NCI-H1105 (cell line): ENCODE results near the gene FBLN2.

Source experiments
- DNase-seq: peaks from one replicate; lab custom pipeline; 2025; lab: John Stamatoyannopoulos, UW

The FBLN2 gene

DNA sequence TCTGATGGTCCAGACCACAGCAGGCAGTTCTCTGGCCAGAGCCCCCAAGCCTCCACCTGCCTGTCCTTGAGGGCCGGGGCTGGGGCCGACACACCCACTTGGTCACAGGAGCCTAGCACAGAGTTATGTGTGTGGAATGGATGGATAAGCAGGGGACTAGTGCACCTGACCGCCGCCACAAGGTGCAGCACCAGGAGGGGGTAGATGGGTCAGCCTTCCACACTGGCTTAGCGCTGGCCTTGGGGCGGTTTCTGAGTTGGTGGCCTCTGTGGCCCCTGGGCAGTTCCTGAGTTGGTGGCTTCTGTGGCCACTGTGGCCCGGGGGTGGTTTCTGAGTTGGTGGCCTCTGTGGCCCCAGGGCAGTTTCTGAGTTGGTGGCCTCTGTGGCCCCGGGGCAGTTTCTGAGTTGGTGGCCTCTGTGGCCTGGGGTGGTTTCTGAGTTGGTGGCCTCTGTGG is 75.8 kb downstream of the FBLN2 start:
- DNase-seq: no peak

DNA sequence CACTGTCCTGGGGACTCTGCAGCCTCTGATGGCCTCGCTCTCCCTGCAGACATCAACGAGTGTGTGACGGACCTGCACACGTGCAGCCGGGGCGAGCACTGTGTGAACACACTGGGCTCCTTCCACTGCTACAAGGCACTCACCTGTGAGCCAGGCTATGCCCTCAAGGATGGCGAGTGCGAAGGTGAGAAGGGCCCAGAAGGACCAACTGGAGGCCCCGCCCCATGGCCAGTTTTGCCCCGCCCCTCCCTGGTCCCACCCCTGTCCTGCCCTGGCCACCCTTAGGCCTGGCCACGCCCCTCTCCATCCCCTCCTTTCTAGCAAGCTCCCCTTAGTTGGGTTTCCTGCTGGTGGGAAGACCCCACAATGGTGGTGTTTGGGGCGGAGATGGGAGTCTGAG is 77.5 kb downstream of the FBLN2 start:
- no peak for DNase-seq

DNA sequence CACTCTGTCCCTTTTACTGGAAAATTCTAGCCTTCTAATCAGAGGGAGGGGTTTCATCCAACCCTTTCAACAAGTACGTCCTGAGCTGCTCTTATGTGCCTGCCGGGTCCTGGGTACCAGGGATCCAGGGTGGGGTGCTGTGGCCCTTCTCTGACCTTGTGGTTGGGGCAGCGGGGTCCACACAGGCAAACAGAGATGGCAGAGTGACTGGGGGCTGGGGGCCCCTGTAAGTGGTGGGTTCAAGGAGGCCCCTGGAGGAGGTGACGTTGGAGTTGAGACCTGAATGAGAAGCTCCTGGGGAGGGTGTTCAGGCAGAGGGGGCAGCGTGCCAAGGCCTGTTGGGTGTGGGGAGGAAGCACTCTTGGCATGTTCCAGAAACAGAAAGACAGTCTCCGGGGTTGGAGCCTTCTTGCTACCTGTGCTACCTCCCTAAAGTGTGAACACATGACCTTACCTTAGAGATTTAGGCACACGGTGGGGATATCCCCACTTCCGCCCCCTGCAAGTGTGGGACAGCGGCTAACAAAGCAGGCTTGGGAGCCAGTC is 78.1 kb downstream of the FBLN2 start:
- DNase-seq: no peak

DNA sequence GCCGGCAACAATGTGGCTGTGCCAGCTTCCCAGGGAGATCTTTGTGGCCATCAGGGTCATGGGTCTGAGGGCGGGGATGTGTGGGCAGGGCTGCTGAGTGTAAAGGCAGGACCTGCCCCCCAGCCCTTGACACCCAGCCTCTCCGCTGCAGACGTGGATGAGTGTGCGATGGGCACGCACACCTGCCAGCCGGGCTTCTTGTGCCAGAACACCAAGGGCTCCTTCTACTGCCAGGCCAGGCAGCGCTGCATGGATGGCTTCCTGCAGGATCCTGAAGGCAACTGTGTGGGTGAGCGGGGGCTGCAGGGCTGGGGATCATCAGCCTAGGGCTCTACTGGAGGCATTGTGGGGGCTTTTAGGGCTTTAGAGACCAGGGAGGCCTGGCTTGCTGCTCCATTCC is 78.8 kb downstream of the FBLN2 start:
- DNase-seq: no peak

DNA sequence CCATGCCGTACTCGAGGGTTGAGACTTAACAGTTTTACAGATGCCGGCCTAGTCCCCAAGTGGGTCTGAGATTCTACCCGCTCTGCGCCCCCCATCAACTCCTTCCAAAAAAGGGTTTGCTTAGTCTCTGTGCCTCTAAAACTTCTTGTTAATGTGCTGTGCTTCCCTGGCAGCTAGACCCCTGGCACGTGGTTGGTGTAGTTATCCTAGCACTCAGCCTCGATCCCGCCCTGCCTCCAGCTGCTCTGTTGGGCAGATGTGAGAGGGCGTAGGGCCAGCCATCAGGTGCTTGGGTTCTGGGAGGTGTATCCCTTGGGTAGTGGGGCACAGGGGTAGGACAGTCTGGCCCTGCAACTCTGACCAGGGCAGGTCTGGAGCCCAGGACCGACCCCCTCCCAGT is 79.5 kb downstream of the FBLN2 start:
- DNase-seq: no peak

DNA sequence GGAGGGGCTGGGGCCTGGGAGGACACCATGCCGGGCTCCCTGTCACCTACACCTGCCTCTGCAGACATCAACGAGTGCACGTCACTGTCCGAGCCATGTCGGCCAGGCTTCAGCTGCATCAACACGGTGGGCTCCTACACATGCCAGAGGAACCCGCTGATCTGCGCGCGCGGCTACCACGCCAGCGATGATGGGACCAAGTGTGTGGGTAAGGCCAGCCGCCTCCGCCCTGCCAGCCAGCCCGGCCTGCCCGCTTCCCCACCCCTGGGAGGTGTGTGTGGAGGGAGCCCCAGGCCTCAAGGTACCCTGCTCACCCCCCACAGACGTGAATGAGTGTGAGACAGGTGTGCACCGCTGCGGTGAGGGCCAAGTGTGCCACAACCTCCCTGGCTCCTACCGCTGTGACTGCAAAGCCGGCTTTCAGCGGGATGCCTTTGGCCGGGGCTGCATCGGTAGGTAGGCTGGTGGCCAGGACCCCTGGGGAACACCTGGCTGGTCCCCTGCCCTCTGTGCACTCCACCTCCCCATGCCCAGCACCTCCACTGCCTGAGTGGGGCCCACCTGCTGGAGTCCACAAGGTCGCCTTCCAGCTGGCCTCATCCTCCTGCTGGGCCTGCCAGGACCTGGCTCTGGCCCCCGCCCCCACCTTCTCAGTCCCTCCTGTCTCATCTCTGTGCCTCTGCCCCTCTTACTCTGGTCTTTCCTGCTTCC is 80.1 kb downstream of the FBLN2 start:
- no peak for DNase-seq

DNA sequence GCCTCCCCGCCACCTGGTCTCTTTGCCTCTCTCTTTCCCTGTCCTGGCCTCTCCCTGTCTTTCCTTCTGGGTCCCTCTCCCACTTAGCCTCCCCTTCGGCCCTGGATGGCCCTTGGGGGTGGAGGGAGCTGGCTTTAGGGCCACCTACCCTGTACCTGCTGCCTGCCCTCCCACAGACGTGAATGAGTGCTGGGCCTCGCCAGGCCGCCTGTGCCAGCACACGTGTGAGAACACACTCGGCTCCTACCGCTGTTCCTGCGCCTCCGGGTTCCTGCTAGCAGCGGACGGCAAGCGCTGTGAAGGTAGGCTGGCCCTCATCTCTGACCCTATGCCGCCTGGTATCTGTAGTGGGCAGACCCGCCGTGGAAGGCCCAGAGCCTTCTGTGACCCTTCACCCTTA is 80.7 kb downstream of the FBLN2 start:
- no peak for DNase-seq

DNA sequence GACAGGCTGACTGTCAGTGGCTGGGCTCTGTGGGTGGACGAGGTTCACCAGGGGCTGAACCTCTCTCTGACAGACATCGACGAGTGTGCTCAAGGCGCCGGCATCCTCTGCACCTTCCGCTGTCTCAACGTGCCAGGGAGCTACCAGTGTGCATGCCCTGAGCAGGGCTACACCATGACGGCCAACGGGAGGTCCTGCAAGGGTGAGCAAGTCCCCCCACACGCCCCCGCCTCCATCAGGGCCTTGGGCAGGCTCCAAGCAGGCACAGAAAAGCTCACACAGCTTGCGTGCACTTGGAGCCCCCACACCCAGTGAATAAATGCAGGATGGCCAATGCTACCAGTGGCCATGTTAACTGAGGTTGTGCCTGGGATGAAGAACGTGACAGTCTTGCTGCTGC is 82.3 kb downstream of the FBLN2 start:
- no peak for DNase-seq

DNA sequence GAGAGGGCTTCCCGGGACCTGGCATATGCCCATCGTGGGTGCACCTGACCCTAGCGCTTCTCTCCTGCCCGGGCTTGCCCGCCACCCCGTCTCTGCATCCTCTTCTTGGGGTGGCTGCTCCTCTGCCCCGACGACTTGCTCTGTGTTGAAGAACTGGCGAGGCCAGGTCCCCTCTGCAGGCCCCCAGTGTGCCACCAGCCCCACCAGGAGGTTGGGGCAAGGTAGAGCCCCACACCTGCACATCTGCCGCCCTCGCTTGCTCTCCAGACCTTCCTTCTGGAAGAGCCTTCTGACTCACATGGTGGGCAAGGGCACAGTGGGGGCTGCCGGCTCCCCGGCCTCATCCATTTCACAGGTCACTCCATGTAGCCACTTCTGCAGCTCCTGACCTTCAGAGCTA is 84.3 kb downstream of the FBLN2 start:
- no peak for DNase-seq

DNA sequence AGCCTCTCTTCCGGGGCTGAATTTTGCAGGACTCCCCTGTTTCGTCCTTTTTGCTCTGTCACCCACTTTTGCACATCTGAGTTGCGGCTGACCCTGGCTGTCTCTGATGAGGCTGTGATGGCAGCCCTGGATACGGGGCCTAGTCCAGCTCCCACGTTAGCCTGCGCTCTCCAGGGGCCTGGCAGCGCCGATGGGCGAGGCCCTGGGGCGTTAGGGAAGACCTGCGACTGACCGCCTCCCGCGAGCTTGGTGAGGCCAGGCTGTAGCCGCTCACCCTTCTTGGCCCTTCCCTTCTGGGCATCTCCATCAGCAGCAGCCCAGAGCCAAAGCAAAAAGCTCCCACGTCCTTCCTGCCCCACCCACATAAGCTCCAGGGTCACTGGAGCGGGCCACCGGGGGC is 85.2 kb downstream of the FBLN2 start:
- no peak for DNase-seq

DNA sequence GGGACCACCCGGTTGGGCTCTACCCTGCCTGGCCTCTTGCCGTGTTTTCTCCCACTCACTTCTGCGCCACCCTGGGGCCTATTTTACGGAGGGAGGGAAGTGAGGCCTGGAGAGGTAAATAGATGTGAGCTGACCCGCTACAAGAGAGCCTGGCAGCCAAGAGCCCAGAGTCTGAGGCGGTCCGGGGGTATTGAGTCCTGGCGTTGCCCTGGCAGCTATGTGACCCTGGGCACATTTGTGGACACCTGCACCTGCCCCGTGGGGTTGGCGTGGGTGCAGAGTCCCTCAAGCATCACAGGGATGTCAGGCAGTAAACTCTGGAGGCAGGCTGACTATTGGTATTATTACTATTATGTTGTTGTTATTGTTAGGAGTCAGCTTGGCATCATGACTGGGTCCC is 85.7 kb downstream of the FBLN2 start:
- no peak for DNase-seq

DNA sequence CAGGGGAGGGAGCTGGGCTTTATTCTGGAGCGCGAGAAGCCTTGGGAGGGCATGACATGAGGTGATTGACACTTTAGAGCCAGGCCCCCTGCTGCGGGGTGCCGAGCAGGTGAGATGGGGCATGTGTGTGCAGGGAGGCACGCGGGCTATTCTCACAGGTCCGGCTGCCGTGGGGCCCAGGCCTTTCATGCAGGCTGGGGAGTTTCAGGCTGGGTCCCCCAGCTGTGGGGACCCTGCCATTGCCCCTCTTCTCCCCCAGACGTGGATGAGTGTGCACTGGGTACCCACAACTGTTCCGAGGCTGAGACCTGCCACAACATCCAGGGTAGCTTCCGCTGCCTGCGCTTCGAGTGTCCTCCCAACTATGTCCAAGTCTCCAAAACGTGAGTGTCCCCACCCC is 87.3 kb downstream of the FBLN2 start:
- DNase-seq: no peak

DNA sequence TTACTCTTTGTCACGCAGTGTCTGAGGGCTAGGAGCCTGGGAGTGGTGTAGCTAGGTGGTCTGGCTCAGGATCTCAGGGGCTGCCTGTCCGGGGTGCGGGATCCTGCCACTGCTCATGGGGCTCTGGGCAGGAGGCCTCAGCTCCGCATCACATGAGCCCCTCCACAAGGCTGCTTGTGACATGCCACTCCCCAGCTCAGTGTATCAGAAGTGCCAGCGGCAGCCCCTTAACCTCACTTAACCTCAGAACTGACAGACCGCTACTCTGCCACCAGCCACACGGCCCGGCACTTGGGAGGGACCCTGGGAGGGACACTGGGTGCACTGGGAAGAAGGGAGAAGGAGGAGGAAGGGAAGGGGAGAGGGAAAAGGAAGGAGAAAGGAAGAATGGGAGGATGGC is 87.9 kb downstream of the FBLN2 start:
- no peak for DNase-seq

DNA sequence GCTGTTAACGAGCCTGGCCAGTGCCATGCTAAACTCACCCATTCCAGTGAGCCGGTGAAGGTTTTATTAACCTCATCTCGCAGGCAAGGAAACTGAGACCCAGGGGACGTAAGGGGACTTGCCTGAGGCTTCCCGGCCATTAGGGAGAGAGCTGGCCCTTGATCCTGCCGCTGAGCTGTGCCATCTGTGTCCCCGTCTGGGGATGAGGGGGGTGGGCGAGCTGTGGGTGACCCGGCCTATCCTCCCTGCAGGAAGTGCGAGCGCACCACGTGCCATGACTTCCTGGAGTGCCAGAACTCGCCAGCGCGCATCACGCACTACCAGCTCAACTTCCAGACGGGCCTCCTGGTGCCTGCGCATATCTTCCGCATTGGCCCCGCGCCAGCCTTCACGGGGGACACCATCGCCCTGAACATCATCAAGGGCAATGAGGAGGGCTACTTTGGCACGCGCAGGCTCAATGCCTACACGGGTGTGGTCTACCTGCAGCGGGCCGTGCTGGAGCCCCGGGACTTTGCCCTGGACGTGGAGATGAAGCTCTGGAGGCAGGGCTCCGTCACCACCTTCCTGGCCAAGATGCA is 88.5 kb downstream of the FBLN2 start:
- DNase-seq: no peak

DNA sequence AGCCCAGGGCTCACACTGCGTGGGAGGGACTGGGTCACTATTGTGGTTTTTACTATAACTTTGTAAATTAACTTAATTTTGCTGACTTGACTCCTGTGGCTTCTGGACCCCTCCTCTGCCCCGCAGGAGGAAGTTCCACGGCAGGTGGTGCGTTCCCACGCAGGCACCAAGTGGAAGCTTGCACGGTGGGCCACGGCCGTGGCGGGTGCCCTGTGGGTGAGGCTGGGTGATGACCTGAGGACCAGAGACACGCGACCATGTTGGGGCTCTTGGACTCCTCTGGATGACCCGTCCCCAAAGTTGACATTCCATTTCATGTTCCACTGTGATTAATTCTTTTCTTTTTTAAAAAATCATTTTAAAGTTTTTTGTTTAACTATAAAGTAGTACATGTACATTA is 89.0 kb downstream of the FBLN2 start:
- DNase-seq: no peak

DNA sequence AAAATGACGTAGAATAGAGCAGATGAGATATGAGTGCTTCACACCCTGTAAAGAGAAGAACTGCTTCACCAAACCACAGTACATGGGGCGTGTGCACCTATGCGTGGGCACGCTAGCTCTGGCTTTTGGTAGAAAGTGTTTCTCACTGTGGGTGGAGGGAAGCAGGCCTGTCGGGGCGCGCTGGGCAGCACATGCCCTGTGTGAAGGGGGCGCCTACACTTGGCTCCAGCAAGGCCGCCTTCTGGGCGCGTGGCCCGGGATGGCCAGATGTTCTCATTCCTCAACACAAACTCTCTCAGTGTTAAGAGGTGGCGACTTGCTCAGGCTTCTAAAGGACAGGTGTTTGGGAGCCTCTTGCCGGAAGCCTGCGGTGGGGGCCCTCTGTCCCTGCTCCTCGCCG is 90.0 kb downstream of the FBLN2 start:
- no peak for DNase-seq

DNA sequence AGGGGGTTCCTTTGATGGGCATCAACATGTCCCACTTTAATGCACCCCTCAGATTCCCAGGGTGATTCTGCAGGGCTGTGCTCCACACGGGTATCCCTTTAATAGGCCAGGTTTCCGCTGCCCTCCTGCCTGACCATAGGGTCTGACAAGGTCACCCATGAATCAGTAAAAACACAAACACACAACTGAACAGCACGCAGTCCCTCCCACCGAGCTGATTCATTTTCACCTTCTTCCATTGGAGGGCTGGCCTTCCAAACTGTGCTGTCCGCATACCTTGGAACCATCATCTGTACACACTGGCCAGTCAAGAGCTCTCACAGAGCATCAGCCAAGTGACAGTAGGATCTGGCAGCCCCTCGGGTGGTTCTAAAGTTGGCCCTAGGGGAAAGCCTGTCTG is 93.7 kb downstream of the FBLN2 start:
- no peak for DNase-seq

DNA sequence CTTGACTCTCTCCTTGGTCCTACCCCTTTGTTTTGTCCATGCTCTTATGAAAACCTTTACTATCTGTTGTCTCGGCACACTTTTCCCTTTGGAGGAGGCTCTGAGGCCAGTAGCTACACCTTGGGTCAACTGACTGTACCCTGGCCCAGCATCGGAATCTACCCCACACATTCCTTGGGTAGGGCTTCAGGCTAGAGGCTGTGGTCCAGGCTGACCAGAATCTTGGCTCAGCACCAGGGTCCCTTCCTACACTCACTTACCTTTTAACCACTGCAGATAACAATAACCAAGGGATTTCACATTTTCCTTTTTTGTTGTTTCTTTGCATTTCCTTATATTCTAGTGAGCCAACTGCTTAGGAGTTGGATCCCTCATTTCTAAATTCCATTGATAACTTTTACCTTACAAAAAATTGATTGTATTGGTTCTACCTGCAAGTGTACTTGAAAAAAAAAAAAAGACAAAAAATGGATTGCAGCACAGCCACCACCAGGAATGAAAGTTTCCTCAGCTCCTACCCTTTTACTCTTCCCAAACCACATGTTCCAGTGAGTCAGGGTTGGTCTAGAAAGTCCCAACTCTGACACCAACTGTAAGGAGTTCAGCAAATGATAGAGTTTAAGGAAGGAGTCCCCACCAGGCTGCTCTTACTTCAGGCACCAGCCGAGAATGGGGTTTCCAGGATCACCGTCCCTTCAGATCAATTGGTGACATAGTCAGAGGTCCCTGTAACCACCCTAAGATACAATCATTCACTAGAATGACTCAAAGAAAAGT is 95.6 kb downstream of the FBLN2 start:
- DNase-seq: no peak

DNA sequence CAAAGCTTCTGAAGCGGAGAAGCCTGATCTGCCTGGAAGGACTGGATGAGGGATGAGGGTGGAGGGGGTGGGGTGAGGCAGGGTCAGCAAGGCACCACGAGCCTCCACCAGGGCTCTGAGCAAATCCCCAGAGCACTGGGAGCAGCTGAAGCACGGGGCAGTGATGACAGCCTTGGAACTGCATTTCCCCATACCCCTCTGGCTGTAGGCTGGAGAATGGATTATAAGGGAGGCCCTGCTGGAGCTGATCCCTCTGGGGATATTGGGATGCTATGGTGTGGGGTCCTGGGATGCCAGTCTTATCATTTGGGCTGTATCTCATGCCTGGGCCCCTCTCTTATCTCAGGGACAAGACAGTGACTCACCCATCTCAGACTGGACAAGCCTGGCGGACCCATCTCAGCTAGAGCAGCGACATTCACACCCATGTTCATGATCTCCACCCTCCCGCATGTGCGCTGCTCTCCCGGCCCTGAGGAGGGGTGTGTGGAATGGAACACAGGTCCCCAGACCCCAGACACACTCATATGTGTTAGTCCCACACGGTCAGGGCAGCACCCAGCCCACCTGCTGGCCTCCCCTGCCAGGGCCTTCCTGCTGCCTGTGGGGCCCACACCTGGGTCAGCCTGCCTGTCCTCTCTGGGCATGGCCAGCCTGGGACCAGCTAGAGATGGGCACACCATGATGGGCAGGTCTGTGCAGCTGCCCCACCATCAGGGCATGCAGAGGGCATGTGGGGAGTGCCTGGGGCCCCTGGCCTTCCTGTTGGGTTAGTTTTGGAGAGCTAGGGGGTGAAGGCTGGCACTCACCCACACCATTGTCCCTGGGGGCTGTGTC is 97.1 kb downstream of the FBLN2 start:
- no peak for DNase-seq

DNA sequence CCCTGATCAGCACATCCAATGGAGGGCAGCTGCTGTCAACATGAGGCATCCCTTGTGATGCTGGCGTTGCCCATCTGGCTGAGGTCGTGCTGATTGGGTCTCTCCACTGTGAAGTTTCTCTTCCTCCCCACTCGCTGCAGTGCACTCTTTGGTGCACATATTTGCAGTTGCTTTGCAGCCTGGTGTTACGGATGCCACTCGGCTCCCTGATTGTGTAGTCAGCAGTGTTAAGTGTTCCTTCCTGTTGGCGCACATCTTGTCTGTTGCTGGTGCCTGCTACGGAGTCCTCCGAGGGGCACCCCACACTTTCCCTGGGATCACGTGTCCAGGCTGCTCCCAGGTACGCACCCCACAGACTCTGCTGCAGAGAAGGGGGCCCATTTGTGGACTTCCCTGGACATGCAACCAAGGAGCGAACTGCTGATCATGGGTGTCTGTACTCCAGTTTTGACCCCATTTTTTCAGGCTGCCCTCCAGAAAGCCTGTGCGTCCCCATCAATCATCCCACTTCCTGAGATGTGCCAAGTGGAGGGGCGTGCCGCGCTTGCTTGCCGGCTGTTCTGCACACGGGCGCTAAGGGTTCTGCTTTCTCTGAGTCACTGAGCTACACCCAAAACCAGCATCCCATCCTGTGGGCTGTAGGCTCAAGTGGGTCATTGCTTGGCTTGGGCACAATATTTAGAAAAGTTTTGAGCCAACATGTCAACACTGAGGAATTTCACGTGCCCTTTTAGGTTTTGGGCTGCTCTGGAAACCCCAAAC is 98.6 kb downstream of the FBLN2 start:
- DNase-seq: no peak
